SK-N-SH (cell line): Measurements from ENCODE around the gene HS1BP3. TPM values are rescaled to one million over a fixed set of nuclear protein-coding genes. Genes with fewer than 3 reads are reported as not detected.

Source experiments
- CTCF ChIA-PET: fragments of 300-600, 350-600 bp; formaldehyde crosslinking; extraction: SDS; loops from one replicate; lab custom pipeline; 2021; lab: Yijun Ruan, JAX
- POLR2A ChIA-PET: fragments of 350-600 bp; sonication (Branson Sonifier 250); formaldehyde crosslinking; extraction: SDS; loops from one replicate; lab custom pipeline; 2020; ENCODE audit warnings: antibody characterized with exemption, inconsistent platforms; lab: Yijun Ruan, JAX
- DNase-seq: peaks from one replicate; pipeline ENCODE4 v3.0.0; 2012
- H2AFZ ChIP-seq: fragments of 200-600 bp; sonication (generic); 2 replicates; pipeline ENCODE4 v1.8.1; 2016; ENCODE audit warnings: antibody characterized with exemption, mild to moderate bottlenecking, low read depth
- H3F3A ChIP-seq: fragments of 200-600 bp; sonication (generic); replicated peaks from 2 replicates; pipeline ENCODE3; 2016; ENCODE audit warnings: antibody characterized with exemption, mild to moderate bottlenecking; ENCODE audit not compliant: insufficient read depth
- H3K27ac ChIP-seq, 2 experiments: fragments of 200-500 bp in 1 of 2; fragments of 200-600 bp in 1 of 2; sonication (Bioruptor generic) in 1 of 2; sonication (generic), shearing (Covaris generic) in 1 of 2; 2 replicates each; pipeline versions ENCODE4 v1.5.1 to v1.6.1; 2014 to 2016; ENCODE audit warnings: low read depth in 2 of 2, inconsistent platforms in 1 of 2, low read length in 1 of 2, mild to moderate bottlenecking in 1 of 2, mixed read lengths in 1 of 2
- H3K27me3 ChIP-seq: fragments of 200-600 bp; sonication (generic), shearing (Covaris generic); 2 replicates; pipeline ENCODE4 v1.6.1; 2016; ENCODE audit warnings: mixed run types; ENCODE audit not compliant: insufficient read depth
- H3K36me3 ChIP-seq, 2 experiments: fragments of 200-500 bp in 1 of 2; fragments of 200-600 bp in 1 of 2; sonication (Bioruptor generic) in 1 of 2; sonication (generic) in 1 of 2; replicated peaks in 1 of 2; 2 replicates each; pipeline versions ENCODE3 to v1.5.1; 2014 to 2016; ENCODE audit warnings: low read length in 1 of 2, mild to moderate bottlenecking in 1 of 2; ENCODE audit not compliant: insufficient read depth in 2 of 2, control insufficient read depth in 1 of 2
- H3K4me1 ChIP-seq, 2 experiments: fragments of 200-500 bp in 1 of 2; fragments of 200-600 bp in 1 of 2; sonication (Bioruptor generic) in 1 of 2; sonication (generic), shearing (Covaris generic) in 1 of 2; 2 replicates each; pipeline versions ENCODE4 v1.5.1 to v1.6.1; 2014 to 2016; ENCODE audit warnings: low read depth in 1 of 2, low read length in 1 of 2, mixed run types in 1 of 2; ENCODE audit not compliant: insufficient read depth in 2 of 2, control insufficient read depth in 1 of 2
- H3K4me2 ChIP-seq: fragments of 200-600 bp; sonication (generic), shearing (Covaris generic); 2 replicates; pipeline ENCODE4 v1.6.1; 2017; ENCODE audit warnings: mixed run types
- H3K4me3 ChIP-seq, 2 experiments: fragments of 200-500 bp in 1 of 2; fragments of 200-600 bp in 1 of 2; sonication (Bioruptor generic) in 1 of 2; sonication (generic), shearing (Covaris generic) in 1 of 2; 2 replicates each; pipeline versions ENCODE4 v1.5.1 to v1.8.1; 2014 to 2016; ENCODE audit warnings: low read depth in 2 of 2, inconsistent platforms in 1 of 2, low read length in 1 of 2, mild to moderate bottlenecking in 1 of 2, mixed read lengths in 1 of 2, moderate library complexity in 1 of 2
- H3K79me2 ChIP-seq: fragments of 200-600 bp; sonication (generic); 2 replicates; pipeline ENCODE4 v1.8.1; 2017; ENCODE audit warnings: mild to moderate bottlenecking; ENCODE audit not compliant: insufficient read depth
- H3K9ac ChIP-seq: fragments of 200-600 bp; sonication (generic); 2 replicates; pipeline ENCODE4 v1.6.1; 2017; ENCODE audit warnings: mixed run types
- H3K9me2 ChIP-seq: fragments of 200-600 bp; sonication (generic); 2 replicates; pipeline ENCODE4 v1.6.1; 2017; ENCODE audit warnings: mixed run types
- H3K9me3 ChIP-seq: fragments of 200-600 bp; sonication (generic); 2 replicates; pipeline ENCODE4 v1.6.1; 2017; ENCODE audit warnings: mixed run types, mild to moderate bottlenecking, moderate library complexity
- H4K20me1 ChIP-seq: fragments of 200-600 bp; sonication (generic); 2 replicates; pipeline ENCODE4 v1.6.1; 2017; ENCODE audit warnings: mild to moderate bottlenecking, mixed run types; ENCODE audit not compliant: insufficient read depth
- CHD2 ChIP-seq: fragments of 150-350 bp; IDR thresholded peaks from 2 replicates; pipeline ENCODE4 v1.6.1; 2018; ENCODE audit warnings: low read length; ENCODE audit not compliant: partially characterized antibody
- EP300 ChIP-seq, 2 experiments: IDR thresholded peaks; 2 replicates each; pipeline versions ENCODE4 v1.4.0 to v1.6.1; 2012; ENCODE audit warnings: borderline replicate concordance in 1 of 2, low read depth in 1 of 2, low read length in 1 of 2
- FOSL2 ChIP-seq: IDR thresholded peaks from 2 replicates; pipeline ENCODE4 v1.4.0; 2012; ENCODE audit warnings: low read depth, mild to moderate bottlenecking, moderate library complexity, borderline replicate concordance
- FOXJ3 ChIP-seq: sonication (generic); formaldehyde crosslinking; IDR thresholded peaks from 2 replicates; pipeline ENCODE4 v1.5.1; 2020; ENCODE audit warnings: mild to moderate bottlenecking, missing genetic modification reagents
- FOXM1 ChIP-seq: IDR thresholded peaks from 2 replicates; pipeline ENCODE4 v1.4.0; 2012; ENCODE audit warnings: low read depth, mild to moderate bottlenecking
- JUND ChIP-seq: IDR thresholded peaks from 2 replicates; pipeline ENCODE4 v1.4.0; 2012
- MAX ChIP-seq: IDR thresholded peaks from 2 replicates; pipeline ENCODE4 v1.4.0; 2012; ENCODE audit warnings: low read depth
- MEF2A ChIP-seq: IDR thresholded peaks from 2 replicates; pipeline ENCODE4 v1.4.0; 2012; ENCODE audit warnings: low read depth, borderline replicate concordance
- NRF1 ChIP-seq: IDR thresholded peaks from 2 replicates; pipeline ENCODE4 v1.6.1; 2012; ENCODE audit warnings: low read depth, mild to moderate bottlenecking, low read length
- POLR2AphosphoS5 ChIP-seq: IDR thresholded peaks from 2 replicates; pipeline ENCODE4 v1.6.1; 2012; ENCODE audit warnings: low read depth, low read length
- RFX5 ChIP-seq: IDR thresholded peaks from 2 replicates; pipeline ENCODE4 v1.6.1; 2012; ENCODE audit warnings: mild to moderate bottlenecking, improper control_type of control experiment, low read length
- RXRA ChIP-seq: IDR thresholded peaks from 2 replicates; pipeline ENCODE4 v1.4.0; 2012; ENCODE audit warnings: low read depth, mild to moderate bottlenecking, borderline replicate concordance
- SMC3 ChIP-seq: IDR thresholded peaks from 2 replicates; pipeline ENCODE4 v1.6.1; 2012; ENCODE audit warnings: low read depth, low read length, improper control_type of control experiment
- TAF1 ChIP-seq: IDR thresholded peaks from 2 replicates; pipeline ENCODE4 v1.6.1; 2012; ENCODE audit warnings: low read depth, mild to moderate bottlenecking, low read length, moderate library complexity, borderline replicate concordance
- USF1 ChIP-seq: IDR thresholded peaks from 2 replicates; pipeline ENCODE4 v1.4.0; 2012; ENCODE audit warnings: low read depth, borderline replicate concordance
- YY1 ChIP-seq: IDR thresholded peaks from 2 replicates; pipeline ENCODE4 v1.4.0; 2012; ENCODE audit warnings: low read depth, mild to moderate bottlenecking
- ZBTB33 ChIP-seq: IDR thresholded peaks from 2 replicates; pipeline ENCODE4 v1.4.0; 2012; ENCODE audit warnings: low read depth, borderline replicate concordance
- WGBS: methylation state at CpG from one replicate; pipeline ENCODE4 v1.1.6; 2017; ENCODE audit warnings: low lambda C conversion rate; 5-methylcytosine and 5-hydroxymethylcytosine counted together
- polyA plus RNA-seq, 3 experiments: library from polyadenylated mRNA; depleted of rRNA; stranded (reverse); fragments of >200 nt; gene quantifications; 2 replicates each; pipeline ENCODE4 v1.2.3, GENCODE V29; 2012

HS1BP3 gene
- polyA plus RNA-seq, 1 of the 3 experiments (the other 2 are of a cell fraction) = 20.1 TPM

GRCh38 chr2:20672201-20672951 lies 21.5 kb upstream of the HS1BP3 start:
- Histone ChIP-seq H3K4me1 (peaks cover 5 to 14% of the 10 kb centered on the region in 2 experiments; a peak in 2 of 4 replicates), H3K4me3 (no peak overlapping the region), H3K9me3 (no peaks in the 10 kb centered on the region), H3K27ac (no peak overlapping the region)
- no peak for TF ChIP-seq USF1
- TF ChIP-seq NRF1 = no peak
- no peak for TF ChIP-seq TAF1
- no peak for TF ChIP-seq CHD2
- TF ChIP-seq JUND = no peak
- TF ChIP-seq FOXJ3 (CRISPR knock-in tag) = no peak
- TF ChIP-seq RFX5 = no peak
- no peak for TF ChIP-seq FOXM1
- TF ChIP-seq RXRA = no peak
- TF ChIP-seq ZBTB33 = no peak
- no peak for TF ChIP-seq YY1
- no peak for TF ChIP-seq SMC3
- no peak for TF ChIP-seq FOSL2
- no peak for TF ChIP-seq MAX
- TF ChIP-seq MEF2A = no peak
- no peak for TF ChIP-seq POLR2AphosphoS5
- no peak for TF ChIP-seq EP300 (IDR thresholded peaks at IDR 0.05; ENCODE audit: borderline replicate concordance in 1 of 2, low read depth in 1 of 2, low read length in 1 of 2)
- TF ChIP-seq, all 33 proteins: peak for 0
- H3K36me3 ChIP-seq = no peaks in the 10 kb centered on the region
- ChIA-PET CTCF (interaction anchor here (0.8 to 10.2 kb wide), 7 partner anchors 9 to 289 kb away, joined by 3 to 232 read pairs (median 5); partner anchors contain the start of genes GDF7 and HS1BP3), POLR2A (interaction anchor here (0.6 kb wide), 1 partner anchor 9 kb away, joined by 3 read pairs; no protein-coding TSS in a partner anchor)
- H4K20me1 ChIP-seq = no peaks in the 10 kb centered on the region
- peaks cover 44% of the 10 kb centered on the region for H3K27me3 ChIP-seq
- H3K9me2 ChIP-seq = no peaks in the 10 kb centered on the region
- H3F3A ChIP-seq = peaks cover 6% of the 10 kb centered on the region
- no peaks in the 10 kb centered on the region for H3K79me2 ChIP-seq
- no peak overlapping the region for H2AFZ ChIP-seq
- H3K4me2 ChIP-seq = no peak overlapping the region
- DNase-seq = no peak
- WGBS = 84% methylated on average over 18 of the region's 18 CpGs
- H3K9ac ChIP-seq = no peak overlapping the region
